HUDEP-2 (cell line): ENCODE data around the gene FAM107B.
"Not testable (repeated sequence)": the region's sequence is repeated elsewhere in the genome, so short reads cannot be mapped to it uniquely, and the experiment has no call there.

Experiments used
- DNase-seq, 76 experiments: peaks; one replicate each; lab custom pipeline; 2025; ENCODE audit not compliant: unreplicated experiment in 76 of 76; lab: John Stamatoyannopoulos, UW

FAM107B gene

GRCh38 chr10:14604181-14605142 lies 170.2 kb downstream of the FAM107B start:
- peak in 45 of 76 experiments; percentile 2 to 55 (median 25) for DNase-seq

DNA sequence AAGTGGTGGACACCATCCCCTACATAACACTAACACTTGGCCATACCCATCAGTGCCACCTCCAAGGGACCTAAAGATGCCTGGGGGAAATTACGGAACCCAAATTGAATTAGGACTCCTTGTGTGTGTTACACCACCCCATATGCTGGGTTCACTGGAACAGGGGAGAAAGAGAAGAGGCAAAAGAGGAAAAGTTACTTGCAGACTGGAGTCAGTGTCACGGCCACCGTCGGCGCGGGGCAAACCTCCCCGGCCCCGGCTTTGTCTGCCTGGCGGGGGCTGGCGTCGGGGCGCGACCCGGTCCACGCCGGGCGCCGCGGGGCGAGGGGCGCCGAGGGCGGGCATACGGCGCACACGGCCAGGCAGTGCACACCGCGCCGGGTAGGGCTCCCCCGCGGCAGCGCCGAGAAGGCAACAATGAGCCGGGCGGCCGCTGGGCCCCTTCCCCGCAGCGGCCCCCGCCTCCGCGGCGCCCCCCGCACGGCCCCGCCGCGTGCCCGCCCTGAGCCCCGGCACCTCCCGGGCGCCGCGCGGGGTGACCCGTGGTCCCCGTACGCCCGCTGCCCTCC lies 171.1 kb downstream of the FAM107B start:
- no peak for DNase-seq

GRCh38 chr10:14602807-14603533 lies 171.7 kb downstream of the FAM107B start:
- no peak for DNase-seq

DNA sequence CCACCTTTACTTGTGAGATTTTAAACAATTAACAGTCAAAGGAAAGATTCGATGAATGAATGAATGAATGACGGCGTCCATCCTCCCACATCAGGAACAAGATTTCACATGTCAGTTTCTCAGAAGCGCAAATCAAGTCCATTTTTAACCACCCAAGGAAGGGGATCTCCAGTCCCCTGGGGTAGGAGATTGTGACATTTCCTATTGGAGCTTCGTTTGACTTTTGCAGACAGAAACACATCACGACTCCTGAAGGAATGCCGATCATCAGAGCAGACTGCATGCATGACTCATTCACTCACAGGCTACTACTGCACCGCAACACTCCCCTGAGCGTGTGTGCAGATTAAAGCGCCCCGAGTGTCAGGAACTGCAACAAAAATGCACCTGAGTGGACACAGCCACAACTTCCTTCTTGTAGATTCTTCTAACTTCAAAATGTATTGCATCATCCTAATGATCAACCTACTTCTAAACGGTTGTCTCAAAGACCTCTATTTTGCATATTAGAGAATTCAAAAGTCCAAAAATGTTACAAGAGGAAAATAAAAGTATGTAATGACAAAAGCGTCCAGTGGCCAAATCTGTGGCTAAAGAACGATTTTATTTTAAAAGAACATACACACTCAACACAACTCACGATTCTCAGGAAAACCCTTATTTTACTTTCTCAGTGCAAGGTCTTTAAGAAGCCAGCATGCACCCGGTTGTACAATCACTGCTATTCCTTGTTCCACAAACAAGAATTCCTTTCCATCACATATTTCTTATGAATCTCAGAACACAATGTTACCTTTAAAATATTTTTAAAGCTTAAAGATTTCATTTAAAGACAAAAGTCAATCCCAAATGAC lies 172.6 kb downstream of the FAM107B start:
- DNase-seq = no peak

DNA sequence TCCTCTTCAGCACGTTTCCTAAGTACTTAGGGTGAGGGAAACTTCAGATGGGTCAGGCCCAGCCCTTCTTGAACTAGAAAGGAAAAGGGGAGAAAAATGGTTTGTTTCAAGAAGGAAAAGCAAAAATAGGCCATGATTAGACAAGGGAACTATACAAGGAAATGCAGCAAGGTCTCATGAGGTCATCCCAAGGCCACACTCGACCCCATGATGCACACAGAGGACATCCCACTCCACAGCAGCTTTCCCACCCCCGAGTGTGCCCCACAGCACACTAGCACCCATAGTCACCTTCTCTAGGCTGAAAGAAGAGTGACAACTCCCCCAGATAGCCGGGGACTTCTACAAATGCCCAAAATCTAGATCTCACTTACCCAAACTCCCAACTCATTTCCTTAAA lies 173.4 kb downstream of the FAM107B start:
- DNase-seq = no peak

GRCh38 chr10:14600065-14600464 lies 174.6 kb downstream of the FAM107B start:
- DNase-seq = no peak

DNA sequence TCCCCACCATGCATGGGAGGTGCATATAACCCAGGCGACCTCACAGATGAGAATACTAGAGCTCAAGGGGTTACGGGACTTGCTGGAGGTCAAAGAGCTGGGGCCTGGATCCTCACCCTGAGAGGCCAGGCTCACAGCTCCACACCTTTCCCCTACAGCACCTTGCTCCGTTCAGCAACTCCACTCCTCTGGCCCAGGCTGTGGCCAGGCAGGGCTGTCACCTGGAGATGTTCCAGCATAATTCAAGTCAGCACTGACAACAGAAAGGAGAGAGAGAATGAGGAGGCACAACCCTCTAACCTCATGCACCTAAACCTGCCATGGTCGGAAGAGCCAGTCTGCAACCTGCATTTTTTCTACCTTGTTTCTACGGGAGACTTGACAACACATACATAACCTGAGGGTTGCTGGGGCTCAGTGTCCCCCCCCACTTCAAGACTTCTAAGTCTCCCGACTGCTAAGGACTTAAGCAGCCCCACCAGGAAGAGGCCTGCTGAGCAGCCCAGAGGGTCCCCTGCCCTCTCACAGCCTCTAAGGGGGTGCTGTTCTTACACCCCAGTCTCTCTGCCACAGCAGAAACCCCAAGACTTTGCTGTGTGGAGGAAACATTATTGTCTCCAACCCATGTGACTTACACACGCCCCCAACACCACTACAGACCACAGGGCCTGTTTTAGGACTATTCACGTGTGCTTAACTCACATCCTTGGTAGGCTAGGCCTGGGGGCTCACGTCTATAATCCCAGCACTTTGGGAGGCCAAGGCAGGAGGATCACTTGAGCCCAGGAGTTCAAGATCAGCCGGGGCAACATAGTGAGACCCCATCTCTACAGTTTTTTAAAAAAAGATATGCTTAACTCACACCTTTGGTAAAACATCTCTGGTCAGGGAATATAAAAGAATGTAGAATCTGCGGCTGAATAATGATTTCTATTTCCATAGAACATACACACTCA lies 175.6 kb downstream of the FAM107B start:
- no peak for DNase-seq

DNA sequence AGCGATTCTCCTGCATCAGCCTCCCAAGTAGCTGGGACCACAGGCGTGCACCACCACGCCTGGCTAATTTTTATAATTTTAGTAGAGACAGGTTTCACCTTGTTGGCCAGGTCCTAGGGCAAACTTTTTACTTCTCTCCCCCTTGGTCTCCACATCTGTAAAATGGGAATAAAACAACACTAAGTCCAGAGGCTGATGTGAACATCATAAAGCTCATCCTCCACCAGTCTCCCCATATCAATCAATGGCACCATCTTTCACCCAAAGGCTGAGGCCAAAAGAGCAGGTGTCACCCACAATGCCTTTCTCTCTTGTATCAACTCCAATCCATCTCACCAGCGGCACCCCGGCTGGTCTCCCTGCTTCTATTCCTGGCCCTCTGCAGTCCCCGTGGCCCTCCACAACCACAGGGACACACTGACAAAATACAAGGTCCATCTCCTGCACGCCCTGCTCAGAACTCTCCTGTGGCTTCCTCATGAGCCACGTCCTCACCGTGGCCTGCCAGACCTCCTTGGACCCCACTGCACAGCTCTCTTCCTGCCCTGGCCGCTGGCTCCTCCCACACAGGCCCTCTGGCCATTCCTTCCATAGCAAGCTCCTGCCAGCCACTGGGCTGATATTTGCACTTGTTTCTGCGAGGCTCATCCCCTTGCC lies 179.0 kb downstream of the FAM107B start:
- no peak for DNase-seq

- no peak for DNase-seq
These were observed 179.7 kb downstream of the FAM107B start for GRCh38 chr10:14594878-14595525.

- DNase-seq = no peak
These were observed 180.9 kb downstream of the FAM107B start for GRCh38 chr10:14593806-14594205.

DNA sequence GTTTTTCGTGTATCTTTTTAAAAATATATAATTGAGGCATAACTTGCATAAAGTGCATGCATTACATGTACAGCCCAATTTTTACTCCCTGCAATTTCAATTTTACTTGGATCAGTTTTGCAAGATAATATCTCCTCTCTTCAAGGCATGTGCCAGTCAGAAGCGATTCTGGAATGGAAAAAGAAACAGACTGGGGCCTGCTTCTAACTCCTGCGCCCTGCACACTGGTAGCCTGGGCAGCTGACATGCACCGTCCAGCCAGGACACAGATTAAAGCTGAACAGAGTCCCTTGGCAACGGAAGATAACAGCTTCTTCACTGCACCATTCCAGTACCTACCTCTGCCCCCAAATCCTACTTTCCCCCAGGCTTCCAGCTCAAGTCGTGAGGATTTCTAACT lies 182.1 kb downstream of the FAM107B start:
- no peak for DNase-seq

GRCh38 chr10:14592026-14592425 lies 182.7 kb downstream of the FAM107B start:
- no peak for DNase-seq

- not testable (repeated sequence) for DNase-seq
These were observed 185.8 kb downstream of the FAM107B start for GRCh38 chr10:14588938-14589294.

- no peak for DNase-seq
These were observed 186.4 kb downstream of the FAM107B start for GRCh38 chr10:14588084-14588937.

- DNase-seq = no peak
These were observed 187.1 kb downstream of the FAM107B start for GRCh38 chr10:14587540-14588083.

GRCh38 chr10:14586901-14587300 lies 187.8 kb downstream of the FAM107B start:
- DNase-seq = peak in 1 of 76 experiments; percentile 6
